ENCODE data around the gene GFRA1.

The GFRA1 gene, protein sequence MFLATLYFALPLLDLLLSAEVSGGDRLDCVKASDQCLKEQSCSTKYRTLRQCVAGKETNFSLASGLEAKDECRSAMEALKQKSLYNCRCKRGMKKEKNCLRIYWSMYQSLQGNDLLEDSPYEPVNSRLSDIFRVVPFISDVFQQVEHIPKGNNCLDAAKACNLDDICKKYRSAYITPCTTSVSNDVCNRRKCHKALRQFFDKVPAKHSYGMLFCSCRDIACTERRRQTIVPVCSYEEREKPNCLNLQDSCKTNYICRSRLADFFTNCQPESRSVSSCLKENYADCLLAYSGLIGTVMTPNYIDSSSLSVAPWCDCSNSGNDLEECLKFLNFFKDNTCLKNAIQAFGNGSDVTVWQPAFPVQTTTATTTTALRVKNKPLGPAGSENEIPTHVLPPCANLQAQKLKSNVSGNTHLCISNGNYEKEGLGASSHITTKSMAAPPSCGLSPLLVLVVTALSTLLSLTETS
- total RNA-seq, result 0 to 0.21 reads per million in 2 donors

DNA sequence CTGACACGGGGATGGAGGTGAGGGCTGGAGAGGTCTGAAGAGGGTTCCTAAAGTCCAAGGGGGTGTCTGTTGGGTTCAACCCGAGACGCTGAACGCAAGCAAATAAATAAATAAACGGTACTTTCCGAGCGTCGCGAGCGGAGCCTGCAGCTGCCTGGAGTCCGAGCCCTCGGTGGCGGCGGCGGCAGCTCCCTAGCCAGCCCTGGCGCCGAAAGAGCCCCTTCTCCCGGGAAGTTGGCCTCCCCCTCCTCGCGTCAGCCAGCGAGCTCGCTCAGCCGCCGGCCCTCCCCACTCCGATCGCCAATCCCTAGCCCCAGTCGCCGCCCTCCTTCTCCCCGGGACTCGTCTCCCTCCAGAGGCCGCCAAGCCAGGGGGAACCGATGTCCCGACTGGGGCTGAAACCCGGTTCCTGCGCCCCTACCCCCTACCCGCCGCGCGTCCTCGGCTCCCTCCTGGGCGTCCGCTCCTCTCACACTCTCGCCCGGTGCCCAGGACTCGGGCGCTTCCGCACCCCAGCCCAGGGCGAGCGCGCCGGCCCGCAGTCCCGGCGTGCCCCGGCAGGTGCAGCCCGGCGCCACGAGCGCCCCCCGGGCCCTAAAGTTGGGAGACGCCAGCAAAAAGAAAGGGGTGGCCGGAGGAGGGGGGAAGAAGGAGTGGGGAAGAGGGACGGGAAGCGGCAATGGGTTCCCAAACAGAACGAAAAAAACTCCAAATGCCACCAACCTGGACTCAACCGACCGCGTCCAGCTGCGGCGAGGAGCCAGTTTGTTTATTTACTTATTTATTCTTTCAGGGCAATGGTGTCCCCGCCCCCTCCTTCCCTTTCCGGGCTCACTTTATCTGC, at the start of gene GFRA1:
GFRA1 (minus strand) TSS at position 767 of the 844 bp plus-strand sequence. CDS start 1,177 bp downstream, outside the sequence.
- no peak for DNase-seq

DNA sequence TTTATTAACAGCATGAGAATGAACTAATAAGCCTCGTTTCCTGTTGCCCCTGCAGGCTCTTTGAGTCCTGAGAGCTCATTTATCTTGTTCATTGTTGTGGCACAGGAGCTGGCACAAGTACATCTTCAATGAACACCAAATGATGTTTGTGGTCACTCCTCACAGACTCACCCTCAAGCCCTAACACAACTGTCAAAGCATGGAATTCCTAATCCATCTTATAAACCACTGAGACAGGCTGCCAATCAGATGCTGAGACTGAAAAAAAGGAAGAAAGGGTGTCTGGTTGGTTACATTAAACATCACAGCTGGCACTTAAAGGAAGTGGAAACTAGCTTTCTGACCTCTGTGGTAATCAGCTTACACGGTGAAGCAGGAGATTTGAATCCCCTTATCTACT, 43.5 kb upstream of the GFRA1 start:
- DNase-seq, result no peak

DNA sequence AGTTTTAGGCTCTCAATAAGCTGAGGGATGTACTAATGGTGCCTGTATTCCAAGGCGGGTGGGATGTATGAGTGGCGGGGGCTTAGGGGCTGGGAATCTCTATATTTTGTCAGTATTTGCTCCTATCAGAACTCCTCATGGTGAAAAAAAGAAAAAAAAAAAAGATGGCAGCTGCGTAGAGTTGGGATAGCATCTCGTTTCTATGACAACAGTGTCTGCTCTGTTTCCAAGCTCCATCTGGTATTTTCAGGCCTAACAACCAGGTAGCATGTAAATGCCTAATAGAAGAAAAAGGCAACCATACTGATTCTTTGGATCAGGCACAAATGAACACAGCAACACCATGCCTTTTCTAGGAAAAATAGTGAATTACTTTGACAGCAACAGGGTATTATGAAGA, 39.5 kb upstream of the GFRA1 start:
- no peak for DNase-seq

DNA sequence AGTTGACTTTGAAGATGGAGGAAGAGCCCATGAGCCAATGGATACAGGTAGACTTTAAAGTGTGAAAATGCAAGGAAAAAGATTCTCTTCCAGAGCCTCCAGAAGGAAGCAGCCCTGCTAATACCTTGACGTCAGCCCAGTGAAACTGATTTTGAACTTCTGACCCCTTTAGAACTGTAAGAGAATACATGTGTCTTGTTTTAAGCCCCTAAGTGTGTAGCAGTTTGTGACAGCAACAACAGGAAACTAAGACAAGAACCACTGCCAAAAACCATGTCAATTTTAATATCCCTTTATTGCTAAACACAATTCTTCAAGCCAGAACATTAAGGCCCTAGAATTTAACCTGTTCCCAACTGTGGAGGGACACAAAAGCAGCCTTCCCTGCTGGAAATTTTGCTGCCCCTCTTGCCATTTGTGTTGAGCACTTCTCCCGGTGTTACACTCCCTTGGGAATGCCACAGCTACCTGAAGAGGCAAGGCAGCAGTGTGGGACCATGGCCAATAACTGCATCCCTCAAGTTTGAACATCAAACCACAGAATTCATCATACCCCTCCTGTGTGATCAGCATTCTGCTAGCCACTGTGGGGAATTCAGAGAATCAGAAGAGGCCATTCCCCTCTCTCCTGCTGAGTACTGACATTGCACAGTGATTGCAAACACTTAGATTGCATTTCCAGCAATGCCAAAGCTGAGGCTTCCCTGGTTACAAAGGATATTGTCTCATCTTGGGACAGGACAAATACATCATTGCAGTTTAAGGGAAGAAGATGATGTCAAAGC, 38.9 kb upstream of the GFRA1 start:
- no peak for DNase-seq

DNA sequence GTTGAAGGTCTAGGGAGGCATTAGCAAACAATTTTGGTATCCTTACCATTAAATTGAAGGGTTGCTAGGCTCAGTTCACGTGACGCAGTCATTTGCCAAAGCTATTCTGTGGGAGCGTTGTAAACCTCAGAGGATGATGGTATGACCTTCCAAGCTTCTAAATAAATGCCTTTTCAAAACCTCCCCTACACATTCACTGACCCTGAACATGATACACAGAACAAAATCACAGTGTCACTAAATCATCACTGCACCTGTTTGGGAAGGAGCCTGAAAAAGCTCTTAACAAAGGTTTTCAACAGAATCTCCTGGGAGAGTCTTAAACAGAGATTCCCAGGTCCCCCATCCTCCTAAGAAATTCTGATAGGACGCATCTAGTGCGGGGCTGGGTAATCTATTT, 38.0 kb upstream of the GFRA1 start:
- no peak for DNase-seq

DNA sequence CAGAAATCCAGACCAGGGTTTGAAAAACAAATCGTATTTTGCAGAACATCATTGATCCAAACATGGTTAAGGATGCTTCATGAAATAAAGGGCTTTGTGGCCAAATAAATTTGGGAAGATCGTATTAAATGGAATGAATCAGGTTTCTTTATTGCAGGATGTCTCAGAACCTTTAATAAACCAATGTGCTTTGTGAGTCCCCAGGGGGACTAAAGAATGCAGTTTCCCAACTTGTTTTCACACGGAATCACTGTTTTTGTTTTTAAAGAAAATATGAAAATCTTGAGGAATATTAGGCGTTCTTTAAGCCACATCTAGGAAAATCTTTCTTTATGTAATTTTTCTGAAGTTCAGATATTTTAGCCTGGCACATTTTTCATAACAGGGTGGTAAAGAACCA, 34.4 kb upstream of the GFRA1 start:
- DNase-seq, result no peak

DNA sequence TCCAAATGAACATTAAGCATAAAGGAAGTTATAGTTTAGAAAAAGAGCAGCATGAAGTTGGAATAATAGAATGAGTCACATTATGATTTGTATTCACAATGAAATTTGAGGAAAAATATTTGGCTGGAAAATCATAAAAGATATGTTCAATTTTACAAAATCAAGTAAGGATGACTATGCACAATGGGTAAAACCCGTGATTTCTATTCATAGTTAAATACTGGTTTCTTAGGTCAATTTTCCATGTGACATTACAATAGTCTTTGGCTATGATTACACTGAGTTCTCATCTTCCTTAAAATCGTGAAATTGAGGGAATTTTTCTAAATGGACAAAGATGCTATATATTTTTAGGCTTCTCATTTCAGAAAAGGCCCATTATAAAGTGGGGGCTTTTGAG, 33.8 kb upstream of the GFRA1 start:
- no peak for DNase-seq

DNA sequence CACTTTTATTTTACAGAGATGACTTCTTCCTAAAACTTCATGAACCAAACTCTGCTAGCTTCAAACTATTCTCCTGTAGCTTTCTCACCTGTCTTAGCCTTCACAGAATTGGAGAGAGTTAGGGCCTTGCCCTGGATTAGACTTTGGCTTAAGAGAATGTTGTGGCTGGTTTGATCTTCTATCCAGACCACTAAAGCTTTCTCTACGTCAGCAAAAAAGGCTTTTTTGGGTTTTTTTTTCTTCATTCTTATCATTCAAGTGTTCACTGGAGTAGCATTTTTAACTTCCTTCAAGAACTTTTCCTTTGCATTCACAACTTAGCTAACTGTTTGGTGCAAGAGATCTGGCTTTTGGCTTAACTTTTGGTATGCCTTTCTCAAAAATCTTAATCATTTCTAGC, 31.9 kb upstream of the GFRA1 start:
- no peak for DNase-seq

DNA sequence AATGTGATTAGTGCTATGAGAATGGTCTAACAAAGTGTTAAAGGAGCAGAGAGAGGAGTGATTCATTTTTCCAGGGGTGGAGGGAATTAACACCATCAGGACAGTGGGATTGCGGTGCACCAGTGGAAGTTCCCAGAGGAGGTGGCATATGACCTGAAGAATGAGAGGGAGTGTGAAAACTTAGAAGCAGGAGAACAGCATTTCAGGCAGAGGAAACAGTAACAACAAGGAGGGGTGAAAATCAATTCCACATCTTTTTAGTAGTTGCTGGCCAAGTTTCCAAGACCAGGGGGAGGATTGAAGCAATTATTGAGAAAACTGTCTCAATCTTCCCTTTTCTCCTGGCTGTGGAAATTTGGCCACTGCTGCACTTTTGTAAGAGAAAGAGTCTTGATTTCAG, 27.5 kb upstream of the GFRA1 start:
- no peak for DNase-seq

DNA sequence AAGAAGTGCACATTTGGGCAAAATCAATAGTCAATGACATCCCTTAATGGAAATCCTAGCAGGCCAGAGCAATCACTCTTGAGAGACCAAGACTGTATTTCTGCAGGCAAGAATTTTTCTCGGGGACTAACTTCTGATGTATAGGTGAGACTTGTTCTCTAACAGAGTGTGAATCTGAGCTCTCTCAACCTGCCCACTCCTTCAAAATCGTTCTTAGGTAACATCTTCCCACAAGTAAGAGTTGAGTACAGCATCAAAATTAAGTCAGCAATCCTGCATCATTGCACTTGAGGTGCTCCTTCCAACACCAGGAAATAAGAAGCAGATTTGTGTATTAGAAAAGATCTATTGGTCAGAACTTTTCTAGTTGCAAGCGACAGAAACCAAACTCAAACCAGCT, 25.6 kb upstream of the GFRA1 start:
- DNase-seq, result no peak

DNA sequence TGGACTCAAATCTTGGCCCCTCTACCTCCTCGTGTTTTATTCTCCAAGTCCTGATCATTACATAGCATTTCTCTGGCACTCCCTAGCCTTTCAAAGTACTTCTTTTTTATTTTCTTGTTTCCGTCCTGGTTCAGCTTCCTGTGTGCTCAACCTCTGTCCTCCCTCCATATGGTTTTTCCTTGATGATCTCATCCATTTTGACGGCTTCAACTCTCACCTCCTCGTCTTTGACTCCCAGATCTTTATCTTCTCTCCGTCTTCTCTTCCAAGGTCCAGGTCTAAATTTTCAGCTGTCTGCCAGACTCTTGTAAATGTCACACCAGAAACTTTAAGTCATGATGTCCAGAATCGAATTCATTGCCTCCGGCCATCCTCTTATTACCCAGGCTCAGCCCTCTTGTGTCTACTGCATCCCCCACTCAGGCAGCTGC, 23.3 kb upstream of the GFRA1 start:
- no peak for DNase-seq

DNA sequence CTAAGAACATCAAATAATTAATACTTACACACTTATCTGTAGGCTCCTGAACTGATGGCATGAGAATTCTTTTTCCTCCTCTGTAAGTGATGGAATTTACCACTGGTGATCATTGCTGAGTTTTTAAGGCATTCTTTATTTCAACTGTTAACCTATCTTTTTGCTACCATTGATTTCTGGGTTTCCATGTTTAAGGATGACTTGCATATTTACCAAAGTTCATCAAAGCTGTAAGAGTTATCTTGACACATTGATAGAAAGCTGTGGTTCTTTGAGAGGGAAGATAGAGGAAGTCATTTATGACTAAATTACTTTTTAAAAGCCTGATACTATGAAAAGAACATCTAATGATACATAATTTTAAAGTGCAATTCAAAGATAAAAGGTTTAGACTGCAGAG, 19.5 kb upstream of the GFRA1 start:
- no peak for DNase-seq

DNA sequence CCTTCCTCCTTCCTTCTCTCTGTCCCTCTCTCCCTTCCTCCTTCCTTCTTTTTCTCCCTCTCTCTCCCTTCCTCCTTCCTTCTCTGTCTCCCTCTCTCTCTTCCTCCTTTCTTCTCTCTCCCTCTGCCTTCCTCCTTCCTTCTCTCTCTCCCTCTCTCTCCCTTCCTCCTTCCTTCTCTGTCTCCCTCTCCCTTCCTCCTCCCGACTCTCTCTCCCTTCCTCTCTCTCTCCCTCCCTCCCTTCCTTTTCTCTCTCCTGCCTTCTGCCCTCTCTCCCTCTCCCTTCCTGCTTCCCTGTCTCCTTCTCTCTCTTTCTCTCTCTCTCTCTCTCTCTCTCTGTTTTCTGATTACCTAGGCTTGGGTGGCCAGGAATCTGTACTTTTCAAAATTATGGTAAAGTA, 16.6 kb upstream of the GFRA1 start:
- DNase-seq, result no peak

DNA sequence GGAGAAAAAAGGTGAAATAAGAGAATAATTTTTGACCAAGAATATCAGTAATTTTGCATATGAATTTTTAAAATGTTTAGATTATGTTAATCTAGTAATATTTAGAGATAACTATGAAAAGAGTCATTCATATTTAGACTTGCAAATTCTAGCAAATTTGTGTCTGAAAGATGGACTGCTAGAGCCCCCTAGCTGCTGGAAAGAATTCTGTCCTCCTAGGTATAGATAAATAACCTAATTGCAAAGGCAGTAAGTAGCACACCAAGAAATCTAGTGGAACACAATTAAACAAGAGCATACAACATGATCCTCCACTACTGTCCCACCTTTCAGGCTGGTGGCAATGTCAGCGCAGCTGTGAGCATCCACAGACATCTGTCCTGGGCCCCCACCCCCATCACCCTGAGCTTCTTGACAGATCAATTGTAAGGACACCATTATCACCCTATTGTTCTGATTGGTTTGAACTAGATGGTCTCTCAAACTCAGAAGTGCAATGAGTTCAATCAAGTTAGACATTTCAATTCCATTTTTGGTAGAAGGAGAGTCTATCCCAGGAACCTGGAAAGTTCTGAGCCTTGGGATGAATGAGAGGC, 15.0 kb upstream of the GFRA1 start:
- no peak for DNase-seq

DNA sequence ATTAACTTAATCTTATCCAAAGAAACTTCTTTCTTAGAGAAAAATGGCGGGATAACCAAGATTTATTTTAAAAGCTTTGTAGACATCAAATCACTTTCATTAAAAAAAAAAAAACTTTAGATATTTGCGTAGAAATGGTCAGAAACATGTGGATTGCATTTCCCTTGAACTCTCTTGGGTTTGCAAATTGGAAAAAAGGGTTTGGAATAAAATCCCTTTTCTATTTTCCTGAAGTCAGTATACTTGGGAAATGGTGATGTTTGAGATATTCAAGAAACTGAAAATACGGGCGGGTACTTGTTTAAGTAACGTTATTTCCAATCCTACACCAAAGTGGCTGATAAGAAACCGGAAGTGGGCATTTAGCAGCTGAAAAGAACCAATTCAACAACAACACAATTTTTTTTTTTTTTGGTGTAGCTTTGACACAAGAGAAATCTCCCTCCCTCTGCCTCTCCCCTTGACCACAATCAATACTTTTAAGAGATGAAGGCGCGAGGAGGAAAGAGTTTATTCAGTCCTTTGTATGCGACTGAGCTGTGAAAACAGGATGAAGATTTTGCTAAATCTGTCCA, 13.7 kb upstream of the GFRA1 start:
- DNase-seq, result no peak

DNA sequence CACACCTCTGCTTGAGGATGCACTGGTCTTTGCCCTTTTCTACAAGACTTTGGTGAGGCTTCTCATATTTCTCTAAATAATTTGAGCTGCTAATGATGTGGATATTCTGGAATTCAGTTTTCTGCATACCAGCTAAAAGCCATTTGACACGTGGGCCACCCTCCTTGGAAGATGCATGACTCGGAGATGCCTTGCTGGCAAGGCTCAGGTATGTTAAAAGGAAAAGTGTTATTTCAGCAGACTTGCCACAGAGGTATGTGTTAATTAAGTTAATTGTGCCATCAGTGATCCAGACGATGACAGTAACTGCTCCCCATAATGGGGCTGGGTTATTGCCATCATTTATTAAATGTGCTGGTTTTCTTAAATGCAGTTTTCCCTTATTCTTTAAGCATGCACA, 8.8 kb upstream of the GFRA1 start:
- DNase-seq, result no peak

DNA sequence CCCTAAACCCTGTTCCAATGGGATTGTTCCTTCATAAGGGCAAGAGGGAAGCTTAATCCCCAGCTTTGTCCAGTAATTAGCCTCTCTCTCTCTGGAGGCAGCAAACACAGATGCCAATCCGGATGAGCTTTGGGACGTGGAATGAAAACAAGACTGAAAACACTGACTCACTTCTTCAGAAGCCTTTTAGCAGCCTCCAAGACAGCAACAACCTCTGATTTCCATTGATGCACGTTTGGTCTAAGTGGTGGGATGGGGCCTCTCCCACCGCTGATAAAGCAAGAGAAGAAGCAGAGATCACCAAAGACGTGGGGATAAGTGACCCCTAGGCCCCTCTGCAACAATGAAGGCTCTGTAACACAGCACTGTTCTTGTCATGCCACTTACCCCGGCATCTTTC, 5.8 kb upstream of the GFRA1 start:
- no peak for DNase-seq

DNA sequence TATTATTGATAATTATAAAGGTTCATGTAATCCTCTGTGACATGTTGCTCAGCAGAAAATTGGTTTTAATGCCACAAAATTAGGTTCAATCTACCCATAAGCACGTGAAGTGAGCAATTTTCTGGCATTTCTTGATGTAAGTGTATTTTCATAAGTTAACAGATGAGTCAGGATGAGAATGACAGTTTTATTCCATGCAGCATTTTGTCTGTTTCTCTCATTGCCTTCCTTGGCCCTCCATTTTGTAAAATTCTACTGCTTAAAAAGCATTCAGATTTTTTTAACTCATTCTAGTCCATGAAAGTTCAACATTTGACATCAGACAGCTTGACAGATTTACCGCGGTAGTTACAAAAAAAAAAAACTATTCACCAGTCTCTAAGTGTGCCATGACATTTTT, 4.0 kb upstream of the GFRA1 start:
- DNase-seq, result no peak

DNA sequence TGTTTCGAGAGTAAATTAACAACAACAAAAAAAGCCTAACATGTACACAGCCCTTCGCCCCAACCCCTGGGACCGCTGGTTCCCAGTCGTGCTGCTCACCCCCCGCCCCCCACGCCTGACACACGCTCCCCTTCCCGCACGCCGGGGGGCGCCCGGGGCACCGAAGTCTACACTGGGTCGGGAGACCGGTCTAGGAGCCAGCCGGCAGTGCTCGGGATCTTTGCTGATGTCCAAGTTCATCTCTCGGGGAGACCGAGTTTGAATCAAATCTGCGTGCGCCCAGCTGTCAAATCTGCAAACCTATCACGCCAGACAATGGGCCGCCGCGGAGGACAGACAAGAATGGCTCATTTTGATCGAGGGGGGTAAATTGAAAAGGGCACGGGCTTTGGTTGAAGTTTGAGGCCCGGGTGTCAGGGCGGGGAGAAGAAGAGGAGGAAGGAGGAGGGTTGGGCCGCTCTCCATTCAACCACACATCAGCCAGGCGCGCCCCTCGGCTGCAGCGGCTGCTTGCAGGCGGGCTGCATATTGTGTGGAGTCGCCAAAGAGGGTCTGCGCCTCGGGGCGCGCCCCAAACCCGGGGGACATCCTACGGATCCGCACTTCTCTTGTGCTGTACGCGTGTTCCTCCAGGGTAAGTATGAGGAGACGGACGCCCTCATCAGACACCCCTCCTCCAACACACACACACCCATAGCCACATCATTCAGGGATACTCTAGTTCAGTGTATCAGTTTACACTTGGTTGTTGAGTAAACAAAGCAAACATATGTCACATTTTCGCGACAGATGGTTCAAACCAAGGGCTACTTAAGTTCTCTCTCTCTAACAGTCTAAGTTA, 1.3 kb upstream of the GFRA1 start:
- DNase-seq, result no peak

DNA sequence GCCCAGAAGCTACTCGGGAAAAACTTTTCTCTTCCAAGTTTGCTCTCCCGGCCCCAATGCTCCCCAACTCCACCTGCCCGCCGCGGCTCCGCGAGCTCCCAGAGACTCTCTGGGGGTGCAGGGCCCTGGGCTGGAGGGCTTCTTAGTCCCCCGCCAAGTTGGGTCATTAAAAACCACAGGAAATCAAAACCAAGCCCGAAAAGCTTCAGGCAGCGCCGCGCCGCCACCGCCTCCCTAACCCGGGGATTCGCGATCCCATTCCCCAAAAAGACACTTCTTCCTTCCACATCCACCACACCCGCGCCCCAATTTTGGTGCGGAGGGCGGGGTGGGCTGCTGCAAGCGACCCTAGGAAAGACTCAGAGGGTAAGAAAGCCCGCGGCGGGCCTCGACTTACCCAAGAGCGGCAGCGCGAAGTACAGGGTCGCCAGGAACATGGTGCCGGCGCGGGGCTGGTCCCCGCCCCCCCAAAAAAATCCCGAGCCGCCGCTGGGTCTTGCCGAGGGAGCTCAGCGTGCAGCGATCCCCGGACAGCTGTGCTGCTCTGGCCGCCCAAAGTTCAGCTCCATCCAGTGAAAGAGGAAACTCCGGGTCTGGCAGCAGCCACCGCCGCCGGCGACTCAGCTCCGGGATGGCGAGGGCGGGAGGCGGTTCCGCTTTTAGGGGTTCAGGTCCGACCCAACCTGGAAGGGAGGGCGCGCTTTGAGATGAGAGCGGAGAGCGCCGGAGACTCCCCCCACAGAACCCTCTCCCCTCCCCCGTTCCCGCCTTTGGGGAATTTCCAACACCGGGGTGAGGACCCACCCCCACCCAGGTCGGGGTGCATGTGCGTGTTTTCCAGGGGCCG, 1.2 kb downstream of the GFRA1 start:
- no peak for DNase-seq

All from T-helper 9 cell (primary cell).